ENCODE measurements around the gene CFAP91.
A peak's percentile ranks its signal among the peaks of the same experiment; 100 is the strongest.
"Not testable (repeated sequence)": the region's sequence is repeated elsewhere in the genome, so short reads cannot be mapped to it uniquely, and the experiment has no call there.

Gene CFAP91

DNA sequence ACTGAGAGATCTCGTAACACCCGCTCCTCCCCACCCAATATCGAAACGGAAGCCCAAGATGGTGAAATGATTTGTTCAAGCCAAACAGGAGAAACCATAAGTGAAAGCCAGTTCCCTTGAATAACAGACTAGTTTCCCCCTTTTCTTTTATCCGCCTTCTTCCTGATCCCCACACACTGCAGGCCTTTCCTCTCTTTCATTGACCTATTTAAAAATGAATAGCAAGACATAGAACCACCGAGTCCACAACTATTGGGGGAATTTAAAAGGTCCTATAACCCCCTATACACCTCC, 25.2 kb upstream of the CFAP91 start:
- no peak for DNase-seq (ENCODE audit: low read depth)

- not testable (repeated sequence) for DNase-seq (ENCODE audit: low read depth)
Measured at GRCh38 chr3:119678209-119678608, 24.6 kb upstream of the CFAP91 start.

DNA sequence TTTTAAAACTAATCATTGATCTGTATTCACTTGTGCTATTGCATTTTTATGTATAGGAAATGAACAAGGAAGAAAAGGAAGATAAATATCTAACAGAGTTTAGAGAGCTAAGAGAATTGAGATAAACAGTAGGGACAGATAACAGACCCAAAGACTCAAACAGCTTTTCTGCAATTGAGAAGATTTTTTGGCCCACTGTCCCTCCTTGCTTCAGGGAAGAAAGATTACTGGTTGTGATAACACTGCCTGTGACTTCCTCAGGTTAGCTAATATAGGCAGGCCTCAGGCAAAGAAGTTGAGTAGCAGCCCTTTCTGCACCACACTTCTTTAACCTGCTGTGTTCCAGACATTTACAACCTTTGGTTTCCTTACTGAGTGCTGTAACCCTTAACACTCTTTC, 22.9 kb upstream of the CFAP91 start:
- DNase-seq (ENCODE audit: low read depth): no peak

- no peak for DNase-seq (ENCODE audit: low read depth)
Measured at GRCh38 chr3:119681279-119681678, 21.5 kb upstream of the CFAP91 start.

- DNase-seq (ENCODE audit: low read depth): no peak
Measured at GRCh38 chr3:119683421-119683820, 19.4 kb upstream of the CFAP91 start.

- DNase-seq (ENCODE audit: low read depth): no peak
Measured at GRCh38 chr3:119690043-119690656, 12.7 kb upstream of the CFAP91 start.

GRCh38 chr3:119695480-119695879, 7.3 kb upstream of the CFAP91 start:
- no peak for DNase-seq (ENCODE audit: low read depth)

DNA sequence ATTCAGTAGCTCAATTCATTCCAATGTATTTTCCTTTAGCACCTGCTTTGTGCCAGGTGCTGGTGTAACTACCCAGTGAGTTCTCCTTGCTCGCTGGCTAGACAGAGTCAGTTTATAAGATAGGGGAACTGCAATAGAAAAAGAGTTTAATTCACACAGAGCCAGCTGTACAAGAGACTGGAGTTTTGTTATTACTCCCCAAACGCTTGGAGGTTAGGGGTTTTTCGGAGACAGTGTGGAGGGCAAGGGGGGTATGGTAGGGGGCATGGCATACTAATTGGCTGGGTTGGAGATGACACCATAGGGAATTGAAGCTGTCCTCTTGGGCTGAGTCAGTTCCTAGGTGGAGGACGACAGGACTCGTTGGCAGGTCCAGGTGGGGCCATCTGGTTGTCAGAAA, 5.4 kb upstream of the CFAP91 start:
- no peak for DNase-seq (ENCODE audit: low read depth)

DNA sequence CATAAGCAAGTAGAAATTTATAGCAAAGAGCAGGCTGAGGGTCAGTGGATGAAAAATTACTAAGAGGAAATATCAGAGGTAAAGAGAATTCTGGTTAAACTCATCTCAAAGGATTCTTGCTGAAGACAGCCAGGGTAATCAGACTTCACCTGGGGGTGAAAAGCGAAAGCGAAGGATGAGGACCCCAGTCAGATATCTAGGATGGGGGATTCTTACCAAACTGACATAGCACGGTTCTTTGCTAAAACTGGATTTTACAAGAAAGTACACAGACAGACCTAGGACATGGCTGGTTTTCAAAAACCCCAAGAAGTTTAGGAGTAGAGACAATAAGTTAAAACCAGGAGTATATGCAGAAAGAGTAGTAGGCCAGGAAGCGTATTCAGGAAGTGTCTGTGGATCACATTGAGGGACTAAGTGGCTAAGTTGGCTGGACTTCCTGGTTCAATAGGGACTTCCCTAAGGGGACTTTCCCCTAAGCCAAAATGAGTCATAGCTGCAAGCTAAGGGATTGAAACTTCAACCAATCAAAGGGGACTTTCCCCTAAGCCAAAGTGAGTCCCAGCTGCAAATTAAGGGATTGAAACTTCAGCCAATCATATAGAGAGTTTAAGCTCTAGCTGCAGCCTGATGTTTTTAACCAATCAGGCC, 2.4 kb upstream of the CFAP91 start:
- peak; percentile 19 for DNase-seq (ENCODE audit: low read depth)

DNA sequence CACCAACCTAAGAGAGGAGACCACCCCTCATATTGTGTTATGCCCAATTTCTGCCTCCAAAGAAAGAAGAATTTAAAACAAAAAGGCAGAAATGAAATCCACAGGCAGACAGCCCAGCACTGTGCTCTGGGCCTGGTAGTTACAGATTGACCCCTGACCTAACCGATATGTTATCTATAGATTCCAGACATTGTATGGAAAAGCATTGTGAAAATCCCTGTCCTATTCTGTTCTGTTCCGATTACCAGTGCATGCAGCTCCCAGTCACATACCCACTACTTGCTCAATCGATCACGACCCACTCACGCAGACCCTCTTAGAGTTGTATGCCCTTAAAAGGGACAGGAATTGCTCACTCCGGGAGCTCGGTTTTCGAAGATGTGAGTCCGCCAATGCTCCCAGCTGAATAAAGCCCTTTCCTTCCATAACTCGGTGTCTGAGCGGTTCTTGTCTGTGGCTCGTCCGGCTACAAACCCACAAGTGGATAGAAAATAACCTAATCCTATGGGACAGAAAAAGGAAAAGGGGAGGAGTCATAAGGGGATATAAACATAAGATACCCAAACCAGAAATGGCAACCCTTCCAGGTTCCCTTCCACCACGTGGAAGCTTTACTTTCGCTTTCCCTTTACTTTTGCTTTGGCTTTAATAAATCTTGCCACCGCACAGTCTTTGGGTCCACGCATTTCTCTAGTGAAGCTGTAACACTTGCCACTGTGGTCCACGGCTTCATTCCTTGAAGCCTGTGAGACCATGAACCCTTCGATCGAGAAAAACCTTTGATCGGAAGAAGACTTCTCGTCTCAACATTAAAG, 1.7 kb upstream of the CFAP91 start:
- DNase-seq (ENCODE audit: low read depth): no peak

DNA sequence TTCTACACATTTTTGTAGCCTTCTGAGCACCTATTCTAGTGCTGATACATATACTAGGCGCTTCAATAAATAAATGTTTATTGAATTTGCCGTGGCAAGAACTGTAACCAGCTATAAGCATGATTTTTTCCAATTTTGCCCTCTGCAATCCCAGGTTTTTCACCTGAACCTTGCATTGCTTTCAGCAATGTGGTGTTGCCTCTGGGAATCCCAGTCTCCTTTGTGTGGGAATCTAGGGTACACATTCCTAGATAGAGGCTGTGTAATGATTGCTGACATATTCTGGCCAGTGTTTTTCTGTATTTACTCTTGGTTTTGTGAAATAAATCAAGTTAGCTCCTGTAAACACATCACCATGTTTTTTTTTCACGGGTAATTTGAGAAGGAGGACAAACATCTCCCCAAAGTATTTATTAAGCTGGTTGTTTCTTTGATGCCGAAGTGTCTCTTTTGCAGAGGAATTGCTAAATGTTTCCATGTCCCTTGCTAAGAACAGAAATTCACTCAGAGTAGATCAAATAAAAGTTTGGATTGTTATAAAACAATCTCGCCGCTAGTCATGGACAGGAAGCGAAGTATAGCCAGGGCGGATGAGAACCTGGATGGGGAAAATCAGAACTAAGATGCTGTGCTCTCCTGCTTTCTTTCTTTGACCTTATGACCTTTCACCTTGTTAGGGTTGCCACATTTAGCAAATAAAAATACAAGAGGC, 1.2 kb downstream of the CFAP91 start:
- DNase-seq (ENCODE audit: low read depth): no peak

DNA sequence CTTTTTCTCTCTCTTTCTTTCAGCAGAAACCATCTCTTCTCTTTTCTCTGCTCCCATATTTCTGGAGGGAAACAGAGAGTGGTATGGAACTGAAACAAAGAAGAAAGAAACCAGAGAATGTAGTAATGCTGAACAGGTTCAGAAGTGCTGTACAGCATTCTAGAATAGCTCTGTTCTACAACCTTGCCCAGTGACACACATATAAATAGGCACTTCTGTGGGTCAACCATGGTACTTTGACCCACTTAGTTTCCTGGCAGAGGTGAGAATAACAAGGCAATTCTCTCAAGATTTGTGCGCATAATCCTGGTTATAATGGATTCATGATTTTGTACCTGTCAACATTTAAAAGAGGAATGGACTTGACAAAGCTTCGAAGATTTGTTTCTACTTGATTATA, 12.3 kb downstream of the CFAP91 start:
- DNase-seq (ENCODE audit: low read depth): no peak

DNA sequence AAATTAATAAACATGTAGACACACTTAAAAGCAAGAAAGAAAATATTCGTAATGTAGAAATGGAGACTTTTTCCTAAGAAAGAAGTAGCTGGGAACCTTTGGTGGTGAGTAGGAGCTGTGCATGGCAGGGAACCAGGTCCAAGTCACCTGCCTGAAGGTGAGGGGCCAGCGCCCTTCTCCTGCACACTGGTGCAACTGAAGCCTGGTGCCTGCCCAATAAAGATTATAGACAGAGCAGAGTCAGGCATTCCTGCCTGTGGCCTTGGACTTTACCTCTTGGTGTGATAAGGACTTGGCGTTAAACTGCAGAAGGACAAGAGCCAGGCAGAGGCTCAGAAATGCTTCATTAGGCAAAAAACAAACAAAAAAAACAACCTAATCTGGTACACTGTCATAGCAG, 14.2 kb downstream of the CFAP91 start:
- DNase-seq (ENCODE audit: low read depth): no peak

- no peak for DNase-seq (ENCODE audit: low read depth)
Measured at GRCh38 chr3:119717520-119717919, 14.7 kb downstream of the CFAP91 start.

DNA sequence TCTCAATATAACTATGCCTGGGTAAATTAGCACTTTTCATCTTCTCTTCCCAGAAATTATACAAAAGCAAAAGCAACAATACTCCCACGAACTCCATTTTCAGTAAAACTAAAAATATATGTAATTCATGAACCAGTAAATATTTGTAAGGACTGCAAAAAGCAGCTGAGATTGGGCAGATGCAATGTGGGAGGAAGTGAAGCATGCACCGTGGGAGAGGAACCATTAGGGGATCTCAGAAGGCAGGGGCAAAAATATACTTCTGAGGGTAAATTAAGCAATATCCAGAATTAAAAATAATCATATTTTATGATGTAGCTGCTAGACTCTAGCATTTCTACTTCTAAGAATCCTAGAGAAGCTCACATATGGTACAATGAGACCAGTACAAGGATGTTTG, 20.2 kb downstream of the CFAP91 start:
- no peak for DNase-seq (ENCODE audit: low read depth)

GRCh38 chr3:119726909-119727308, 24.1 kb downstream of the CFAP91 start:
- DNase-seq (ENCODE audit: low read depth): no peak

DNA sequence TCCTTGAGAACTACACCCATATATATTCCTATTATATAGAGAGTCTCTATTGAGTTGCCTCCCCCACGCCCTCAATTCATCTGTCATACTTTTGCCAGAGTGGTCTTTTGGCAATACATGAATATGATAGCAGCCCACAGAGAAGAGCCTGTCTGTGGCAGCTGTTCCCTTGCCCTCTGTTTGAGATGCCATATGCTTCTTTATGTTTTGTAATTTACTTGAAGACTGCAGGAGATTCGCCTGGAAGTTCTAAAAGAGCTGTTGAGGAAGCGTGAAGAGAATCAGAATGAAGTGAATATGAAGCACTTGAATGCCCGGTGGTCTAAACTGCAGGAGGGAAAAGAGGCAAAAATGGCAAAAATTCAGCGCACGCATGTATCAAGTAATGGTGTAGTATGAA, 27.2 kb downstream of the CFAP91 start:
- no peak for DNase-seq (ENCODE audit: low read depth)

DNA sequence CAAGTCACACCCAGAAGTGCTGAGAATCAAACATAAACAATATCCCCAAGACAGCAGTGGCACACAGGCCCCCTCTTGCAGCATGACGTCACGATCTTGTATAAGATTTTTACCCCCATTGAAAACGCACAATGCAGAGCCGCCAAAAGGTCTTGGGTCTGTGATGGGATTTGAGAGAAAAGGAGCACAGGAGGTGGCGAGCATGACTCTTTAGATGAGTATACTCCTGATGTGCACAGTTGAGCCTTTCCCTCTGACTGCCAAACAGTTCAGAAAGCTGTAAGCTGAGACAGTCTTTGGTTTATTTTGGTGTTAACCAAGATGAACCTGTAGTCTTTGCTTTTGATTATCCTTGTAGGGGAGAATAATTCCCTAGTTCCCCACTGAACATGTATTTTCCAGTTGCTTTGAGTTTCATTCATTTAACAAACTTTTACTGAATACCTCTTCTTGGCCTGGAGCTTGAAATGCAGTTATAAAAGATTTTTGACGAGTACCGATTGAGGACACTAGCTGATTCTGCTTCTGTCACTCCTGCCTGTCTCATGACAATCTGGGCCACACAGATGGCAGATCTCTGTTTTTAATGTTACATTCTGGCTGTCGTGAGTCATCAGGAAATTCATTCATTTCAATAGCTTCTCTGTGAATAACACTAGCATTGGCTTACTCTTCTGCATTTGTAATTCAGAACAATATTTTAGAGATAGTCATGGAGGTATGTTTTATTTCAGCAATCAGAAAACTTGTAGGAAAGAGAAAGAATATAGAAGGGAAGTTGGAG, 28.9 kb downstream of the CFAP91 start:
- DNase-seq (ENCODE audit: low read depth): peak; percentile 43

GRCh38 chr3:119733812-119734211, 31.0 kb downstream of the CFAP91 start:
- no peak for DNase-seq (ENCODE audit: low read depth)

DNA sequence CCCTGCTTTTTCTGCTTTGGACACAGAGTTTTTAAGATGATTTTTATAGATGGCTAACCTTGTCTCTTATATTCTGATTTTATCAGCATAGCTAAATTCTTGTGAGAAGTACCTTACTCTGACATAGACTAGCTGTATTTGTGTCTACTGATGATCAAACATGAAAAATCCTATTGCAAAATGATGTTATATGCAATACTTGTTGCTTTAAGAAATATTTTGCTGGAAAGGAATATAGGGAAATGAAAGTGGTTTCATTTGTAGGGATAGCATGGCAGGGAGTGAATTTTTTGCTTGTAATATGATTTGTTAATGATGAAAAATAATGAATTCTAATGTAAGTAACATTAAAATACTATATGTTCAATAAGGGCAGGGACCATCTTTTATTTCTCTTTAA, 35.9 kb downstream of the CFAP91 start:
- no peak for DNase-seq (ENCODE audit: low read depth)

DNA sequence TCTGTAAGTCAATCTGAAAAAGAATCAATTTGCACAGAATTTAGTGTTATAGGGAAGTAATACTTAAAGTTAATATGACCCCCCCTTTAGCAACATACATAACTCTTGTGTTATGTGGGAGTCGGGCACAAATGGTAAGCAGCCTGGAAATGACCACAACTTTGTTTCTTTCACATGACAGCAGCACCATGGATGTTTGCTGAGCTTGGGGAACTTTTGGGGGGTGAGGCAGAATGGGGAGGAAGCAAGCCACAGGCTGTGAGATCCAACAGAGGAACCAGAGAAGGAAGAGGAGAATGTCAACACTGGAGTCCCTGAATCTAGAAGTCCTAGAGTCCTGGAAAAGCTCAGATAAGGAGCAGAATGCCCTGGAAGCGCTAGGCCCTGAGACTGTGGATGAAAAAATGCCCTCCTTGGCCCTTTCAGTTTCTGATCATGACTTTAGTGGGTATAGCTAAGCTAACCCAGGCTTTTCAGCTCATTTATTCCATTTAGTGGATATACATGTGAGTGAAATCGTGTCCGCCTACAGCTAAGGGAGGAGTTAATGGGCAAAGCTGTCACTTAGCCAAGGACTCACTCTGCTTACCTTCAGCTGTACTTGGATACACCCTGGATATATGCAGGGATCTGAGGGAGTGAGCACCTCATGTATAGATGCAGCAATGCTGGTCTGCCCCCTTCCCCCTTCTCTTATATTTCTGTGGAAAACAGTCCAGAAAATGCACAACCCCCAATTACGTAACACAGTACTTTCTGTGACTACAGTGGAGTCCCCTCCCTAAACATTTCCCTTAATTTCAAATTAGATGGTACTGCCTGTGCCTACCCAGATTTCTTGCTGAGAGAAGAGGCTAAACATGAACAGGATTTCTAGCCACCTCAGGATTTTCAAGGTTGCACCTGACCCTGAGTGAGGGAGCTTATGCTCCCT, 39.1 kb downstream of the CFAP91 start:
- no peak for DNase-seq (ENCODE audit: low read depth)
